Measurements from ENCODE around the gene F8. TPM values are rescaled to one million over a fixed set of nuclear protein-coding genes. Genes with fewer than 3 reads are reported as not detected.
"Not testable (repeated sequence)": the region's sequence is repeated elsewhere in the genome, so short reads cannot be mapped to it uniquely, and the experiment has no call there.

Gene F8
- total RNA-seq, 1 donor from 2014 or later = 49.7 TPM

- H3K9me3 ChIP-seq (replicated peaks) = no peaks in the 10 kb centered on the region
- no peak for TF ChIP-seq CTCF (IDR thresholded peaks at IDR 0.05; ENCODE audit: borderline replicate concordance)
- no peak for DNase-seq
- no peaks in the 10 kb centered on the region for H3K27me3 ChIP-seq (ENCODE audit: low read depth)
- intact Hi-C loops (cut with micrococcal nuclease) = no loop called here
- H3K4me1 ChIP-seq = no peaks in the 10 kb centered on the region
- H3K27ac ChIP-seq (replicated peaks) = no peak overlapping the region
- no peak overlapping the region for H3K4me3 ChIP-seq
- H3K36me3 ChIP-seq = no peaks in the 10 kb centered on the region
Observed at GRCh38 chrX:154828016-154828408, 194.5 kb downstream of the F8 start.

- no peak for TF ChIP-seq CTCF (IDR thresholded peaks at IDR 0.05; ENCODE audit: borderline replicate concordance)
- H3K36me3 ChIP-seq = no peaks in the 10 kb centered on the region
- no peaks in the 10 kb centered on the region for H3K9me3 ChIP-seq (replicated peaks)
- no peak overlapping the region for H3K27ac ChIP-seq (replicated peaks)
- H3K4me3 ChIP-seq = no peak overlapping the region
- H3K27me3 ChIP-seq (ENCODE audit: low read depth) = no peaks in the 10 kb centered on the region
- H3K4me1 ChIP-seq = no peaks in the 10 kb centered on the region
- intact Hi-C loops (cut with micrococcal nuclease) = no loop called here
- no peak for DNase-seq
Observed at GRCh38 chrX:154827194-154828015, 195.1 kb downstream of the F8 start.

GRCh38 chrX:154825586-154825985 is 196.9 kb downstream of the F8 start:
- H3K4me1 ChIP-seq; intact Hi-C loops (cut with micrococcal nuclease); H3K9me3 ChIP-seq (replicated peaks): not testable (repeated sequence)

GRCh38 chrX:154824638-154825037 is 197.9 kb downstream of the F8 start:
- H3K27me3 ChIP-seq (ENCODE audit: low read depth) = no peaks in the 10 kb centered on the region
- H3K4me3 ChIP-seq = no peak overlapping the region
- H3K4me1 ChIP-seq = no peaks in the 10 kb centered on the region
- no peaks in the 10 kb centered on the region for H3K9me3 ChIP-seq (replicated peaks)
- no peak for TF ChIP-seq CTCF (IDR thresholded peaks at IDR 0.05; ENCODE audit: borderline replicate concordance)
- DNase-seq = no peak
- H3K36me3 ChIP-seq = no peaks in the 10 kb centered on the region
- no peak overlapping the region for H3K27ac ChIP-seq (replicated peaks)
- intact Hi-C loops (cut with micrococcal nuclease) = no loop called here

More at GRCh38 chrX:154825586-154825985, 196.9 kb downstream of the F8 start:
- not testable (repeated sequence) for H3K4me3 ChIP-seq; H3K27me3 ChIP-seq (ENCODE audit: low read depth); H3K27ac ChIP-seq (replicated peaks); H3K36me3 ChIP-seq; DNase-seq

- Histone ChIP-seq H3K4me1 (no peaks in the 10 kb centered on the region), H3K4me3 (no peak overlapping the region), H3K27ac (replicated peaks) (no peak overlapping the region), H3K36me3 (no peaks in the 10 kb centered on the region), H3K9me3 (replicated peaks) (no peaks in the 10 kb centered on the region), H3K27me3 (ENCODE audit: low read depth) (no peaks in the 10 kb centered on the region)
- no peak for TF ChIP-seq CTCF (IDR thresholded peaks at IDR 0.05; ENCODE audit: borderline replicate concordance)
- DNase-seq = no peak
- intact Hi-C loops (cut with micrococcal nuclease) = no loop called here
Observed at GRCh38 chrX:154822029-154822428, 200.5 kb downstream of the F8 start.

GRCh38 chrX:154821523-154821922 is 201.0 kb downstream of the F8 start:
- no peaks in the 10 kb centered on the region for H3K4me1 ChIP-seq
- no peak for TF ChIP-seq CTCF (IDR thresholded peaks at IDR 0.05; ENCODE audit: borderline replicate concordance)
- no peak overlapping the region for H3K27ac ChIP-seq (replicated peaks)
- no peaks in the 10 kb centered on the region for H3K27me3 ChIP-seq (ENCODE audit: low read depth)
- intact Hi-C loops (cut with micrococcal nuclease) = no loop called here
- no peaks in the 10 kb centered on the region for H3K9me3 ChIP-seq (replicated peaks)
- H3K36me3 ChIP-seq = no peaks in the 10 kb centered on the region
- no peak overlapping the region for H3K4me3 ChIP-seq
- no peak for DNase-seq

Measured in left ventricle myocardium inferior (tissue), 1 donor.